ENCODE measurements around the gene ZNF683.

DNA sequence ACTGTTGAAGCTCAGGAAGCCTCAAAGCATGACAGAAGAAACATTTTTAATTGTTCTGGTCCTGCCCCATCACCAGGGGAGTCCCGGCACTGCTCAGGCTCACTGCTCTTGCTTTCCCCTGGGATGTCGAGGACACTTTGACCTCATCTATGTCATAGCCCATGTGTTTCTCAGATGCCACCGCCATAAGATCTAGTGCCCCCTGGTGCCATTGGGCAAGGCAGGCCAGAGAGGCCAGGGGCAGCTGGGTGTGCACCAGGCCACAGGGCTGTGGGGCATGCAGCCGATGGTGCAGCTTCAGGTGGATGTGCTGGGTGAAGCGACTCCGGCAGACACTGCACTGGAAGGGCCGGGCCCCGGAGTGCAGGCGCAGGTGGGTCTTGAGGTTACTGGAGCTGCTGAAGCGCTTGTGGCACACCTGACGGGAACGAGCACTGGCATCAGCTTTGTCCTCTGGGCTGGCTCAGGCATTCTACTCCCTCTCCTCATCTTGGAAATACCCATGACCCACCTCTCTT lies 10.9 kb downstream of the ZNF683 start:
- TF ChIP-seq POLR2AphosphoS5 (IDR thresholded peaks at IDR 0.05; ENCODE audit: borderline replicate concordance, low read depth, low read length) (no peak), EZH2 (IDR thresholded peaks at IDR 0.05) (no peak)

Measured in SK-N-MC (cell line).